K562 (cell line): Measurements from ENCODE around the gene EFHC1. TPM values are rescaled to one million over a fixed set of nuclear protein-coding genes. Genes with fewer than 3 reads are reported as not detected.

ENCODE experiments used
- E2F6 ChIP-seq, 2 experiments: IDR thresholded peaks; 2 replicates each; pipeline ENCODE4 v1.6.1; 2011; ENCODE audit warnings: borderline replicate concordance in 1 of 2, control low read depth in 1 of 2, low read depth in 1 of 2, low read length in 1 of 2, mild to moderate bottlenecking in 1 of 2, mixed read lengths in 1 of 2, moderate library complexity in 1 of 2; ENCODE audit not compliant: insufficient read depth in 1 of 2, insufficient read length in 1 of 2, poor library complexity in 1 of 2, severe bottlenecking in 1 of 2; ENCODE audit errors: extremely low read depth in 1 of 2
- ELF2 ChIP-seq: fragments of 250-450 bp; sonication (Bioruptor Pico); IDR thresholded peaks from 2 replicates; pipeline ENCODE4 v1.5.0; 2021; ENCODE audit warnings: mild to moderate bottlenecking
- ESRRA ChIP-seq: fragments of 450-650 bp; IDR thresholded peaks from 2 replicates; pipeline ENCODE4 v1.6.1; 2014; ENCODE audit warnings: low read depth, mild to moderate bottlenecking, moderate library complexity, borderline replicate concordance
- HCFC1 ChIP-seq: IDR thresholded peaks from 2 replicates; pipeline ENCODE4 v1.6.1; 2012; ENCODE audit warnings: low read depth, low read length, improper control_type of control experiment
- HDAC1 ChIP-seq, 2 experiments: fragments of 450-650 bp; IDR thresholded peaks; 2 replicates each; pipeline ENCODE4 v1.6.1; 2016 to 2017; ENCODE audit warnings: inconsistent platforms in 1 of 2, mild to moderate bottlenecking in 1 of 2, moderate library complexity in 1 of 2
- JUN ChIP-seq, 2 experiments: sonication (generic) in 1 of 2; formaldehyde crosslinking in 1 of 2; IDR thresholded peaks; 2 replicates each; pipeline versions ENCODE4 v1.6.1 to v1.8.0; 2012 to 2022; ENCODE audit warnings: borderline replicate concordance in 2 of 2, mild to moderate bottlenecking in 2 of 2, improper control_type of control experiment in 1 of 2, low read depth in 1 of 2, low read length in 1 of 2, missing genetic modification reagents in 1 of 2
- MXD1 ChIP-seq: fragments of 250-450 bp; sonication (Bioruptor Pico); IDR thresholded peaks from 2 replicates; pipeline ENCODE4 v1.8.0; 2021; ENCODE audit warnings: borderline replicate concordance, mild to moderate bottlenecking, moderate library complexity; ENCODE audit not compliant: poor library complexity, severe bottlenecking
- NR2C1 ChIP-seq, 2 experiments: fragments of 450-650 bp; IDR thresholded peaks; 2 replicates each; pipeline ENCODE4 v1.6.1; 2017; ENCODE audit warnings: mild to moderate bottlenecking in 2 of 2, antibody characterized with exemption in 1 of 2, inconsistent platforms in 1 of 2, missing compliant biosample characterization in 1 of 2, missing genetic modification characterization in 1 of 2
- OTX1 ChIP-seq: fragments of 450-650 bp; formaldehyde crosslinking; IDR thresholded peaks from 2 replicates; pipeline ENCODE4 v1.4.0; 2022; ENCODE audit warnings: mild to moderate bottlenecking
- PRMT5 ChIP-seq: sonication (generic); formaldehyde crosslinking; IDR thresholded peaks from 2 replicates; pipeline ENCODE4 v1.5.0; 2020; ENCODE audit warnings: missing genetic modification reagents
- RHOXF2B ChIP-seq: fragments of 250-450 bp; sonication (Bioruptor Pico); conservative IDR thresholded peaks from 2 replicates; pipeline ENCODE4 v1.5.1; 2021
- SETDB1 ChIP-seq: IDR thresholded peaks from one replicate; pipeline ENCODE4 v1.6.1; 2012; ENCODE audit warnings: low read length, control low read depth, inconsistent platforms
- SLC30A9 ChIP-seq: fragments of 250-450 bp; sonication (Bioruptor Pico); IDR thresholded peaks from 2 replicates; pipeline ENCODE4 v1.8.0; 2022; ENCODE audit warnings: mild to moderate bottlenecking, moderate library complexity
- SRSF1 ChIP-seq: fragments of 200-400 bp; formaldehyde crosslinking; IDR thresholded peaks from 2 replicates; pipeline ENCODE4 v1.6.1; 2017; ENCODE audit warnings: mild to moderate bottlenecking, low read depth, low read length, moderate library complexity
- THRAP3 ChIP-seq: fragments of 450-650 bp; IDR thresholded peaks from 2 replicates; pipeline ENCODE4 v1.6.1; 2016; ENCODE audit warnings: mild to moderate bottlenecking, inconsistent platforms, borderline replicate concordance
- ZBTB5 ChIP-seq: fragments of 450-650 bp; IDR thresholded peaks from 2 replicates; pipeline ENCODE4 v1.6.1; 2017; ENCODE audit warnings: antibody characterized with exemption
- ZBTB8A ChIP-seq: fragments of 450-650 bp; IDR thresholded peaks from 2 replicates; pipeline ENCODE4 v1.6.1; 2018; ENCODE audit warnings: mild to moderate bottlenecking, moderate library complexity; ENCODE audit not compliant: partially characterized antibody
- ZFP1 ChIP-seq: fragments of 450-650 bp; formaldehyde crosslinking; IDR thresholded peaks from 2 replicates; pipeline ENCODE4 v1.4.0; 2020; ENCODE audit warnings: mild to moderate bottlenecking, mixed read lengths
- ZFX ChIP-seq: sonication (generic); formaldehyde crosslinking; IDR thresholded peaks from 2 replicates; pipeline ENCODE4 v1.8.0; 2022; ENCODE audit warnings: mild to moderate bottlenecking, missing genetic modification reagents, moderate library complexity
- ZNF561 ChIP-seq: fragments of 450-650 bp; formaldehyde crosslinking; conservative IDR thresholded peaks from 2 replicates; pipeline ENCODE4 v1.4.0; 2020; ENCODE audit warnings: mild to moderate bottlenecking, moderate library complexity
- ZNF699 ChIP-seq: fragments of 250-450 bp; sonication (Bioruptor Pico); IDR thresholded peaks from 2 replicates; pipeline ENCODE4 v1.8.0; 2021; ENCODE audit warnings: mild to moderate bottlenecking, moderate library complexity; ENCODE audit not compliant: insufficient replicate concordance
- ZZZ3 ChIP-seq: fragments of 450-650 bp; IDR thresholded peaks from 2 replicates; pipeline ENCODE4 v1.6.1; 2016; ENCODE audit warnings: antibody characterized with exemption, mild to moderate bottlenecking, moderate library complexity
- polyA plus RNA-seq, 8 experiments: library from polyadenylated mRNA; depleted of rRNA in 4 of 8; stranded (reverse) in 5 of 8; unstranded in 3 of 8; fragments of >200 nt; fragmentation: Nextera tagmentation in 2 of 8; fragmentation: Illumina TruSeq in 1 of 8; extraction: Ambion mirVana in 2 of 8; extraction: Trizol in 1 of 8; gene quantifications; 2 replicates each; pipeline versions ENCODE4 v1.2.1 to v1.2.3, GENCODE V29; 2011 to 2014; ENCODE audit warnings: inconsistent platforms in 1 of 8, missing spikeins in 1 of 8
- total RNA-seq, 7 experiments: library from RNA; depleted of rRNA in 6 of 7; stranded (reverse); fragments of >200 nt in 6 of 7; fragmentation: Illumina TruSeq in 2 of 7; extraction: Trizol in 2 of 7; gene quantifications; 2 replicates each; pipeline versions ENCODE4 v1.2.1 to v1.2.3, GENCODE V29; 2011 to 2021; ENCODE audit warnings: low replicate concordance in 1 of 7

EFHC1 gene
- total and polyA plus RNA-seq, 9 of the 15 experiments (the other 6 are each of a cell fraction or from before 2014, with no cell fraction given) = 9.5 to 31.0 (median 14.9) TPM

- no peak for TF ChIP-seq SRSF1
- TF ChIP-seq RHOXF2B (CRISPR knock-in tag) = no peak
- TF ChIP-seq ZNF699 (CRISPR knock-in tag) = no peak
- no peak for TF ChIP-seq PRMT5 (CRISPR knock-in tag)
- no peak for TF ChIP-seq ZBTB8A
- TF ChIP-seq THRAP3 = no peak
- TF ChIP-seq HCFC1 = peak; percentile 2
- TF ChIP-seq SLC30A9 (CRISPR knock-in tag) = no peak
- TF ChIP-seq NR2C1 (IDR thresholded peaks at IDR 0.05) = no peak
- no peak for TF ChIP-seq NR2C1 (tag; IDR thresholded peaks at IDR 0.05)
- no peak for TF ChIP-seq ZBTB5
- TF ChIP-seq HDAC1 (IDR thresholded peaks at IDR 0.05) = peak in 1 of 2 experiments; percentile 86; a peak in 2 of 4 replicates
- no peak; the same call in 1 of the 2 replicates for TF ChIP-seq OTX1 (CRISPR knock-in tag)
- TF ChIP-seq ELF2 (CRISPR knock-in tag) = no peak
- peak; percentile 65 for TF ChIP-seq ZFX
- peak; percentile 12; the same call in 1 of the 2 replicates for TF ChIP-seq JUN (IDR thresholded peaks at IDR 0.05; ENCODE audit: borderline replicate concordance, low read depth, low read length)
- TF ChIP-seq JUN (CRISPR knock-in tag; IDR thresholded peaks at IDR 0.05; ENCODE audit: borderline replicate concordance) = no peak
- no peak; the same call in 1 of the 2 replicates for TF ChIP-seq ZZZ3
- TF ChIP-seq MXD1 = no peak
- TF ChIP-seq E2F6 (IDR thresholded peaks at IDR 0.05; ENCODE audit: borderline replicate concordance in 1 of 2, extremely low read depth in 1 of 2, insufficient read depth in 1 of 2, insufficient read length in 1 of 2, low read depth in 1 of 2, low read length in 1 of 2, poor library complexity in 1 of 2, severe bottlenecking in 1 of 2) = peak; percentile 48 to 50
- TF ChIP-seq ZFP1 = no peak
- TF ChIP-seq ESRRA = no peak
- peak; percentile 79 for TF ChIP-seq SETDB1
- no peak for TF ChIP-seq ZNF561 (CRISPR knock-in tag)
Measured at GRCh38 chr6:52419809-52420667, at the start of gene EFHC1 (continued).
